Large intestine (tissue), 1 donor: ENCODE data around the gene ZNF107. TPM values are rescaled to one million over a fixed set of nuclear protein-coding genes. Genes with fewer than 3 reads are reported as not detected.

Source experiments
- polyA plus RNA-seq: library from polyadenylated mRNA; unstranded; fragments of 120-200 nt; gene quantifications from one replicate; pipeline ENCODE4 v1.2.1, GENCODE V29; 2013

ZNF107 gene
- polyA plus RNA-seq, 1 donor, result 6.1 TPM

Other genes starting within 250 kb of the ZNF107 start
- gene ZNF680, start 103.1 kb upstream of the ZNF107 start, polyA plus RNA-seq, result 9.1 TPM
- gene ZNF138, start 128.3 kb downstream of the ZNF107 start, polyA plus RNA-seq, result 10.4 TPM
- 6.9 TPM for gene ZNF273, start 237.1 kb downstream of the ZNF107 start, polyA plus RNA-seq